ENCODE data around the gene MSMB.

Gene MSMB

DNA sequence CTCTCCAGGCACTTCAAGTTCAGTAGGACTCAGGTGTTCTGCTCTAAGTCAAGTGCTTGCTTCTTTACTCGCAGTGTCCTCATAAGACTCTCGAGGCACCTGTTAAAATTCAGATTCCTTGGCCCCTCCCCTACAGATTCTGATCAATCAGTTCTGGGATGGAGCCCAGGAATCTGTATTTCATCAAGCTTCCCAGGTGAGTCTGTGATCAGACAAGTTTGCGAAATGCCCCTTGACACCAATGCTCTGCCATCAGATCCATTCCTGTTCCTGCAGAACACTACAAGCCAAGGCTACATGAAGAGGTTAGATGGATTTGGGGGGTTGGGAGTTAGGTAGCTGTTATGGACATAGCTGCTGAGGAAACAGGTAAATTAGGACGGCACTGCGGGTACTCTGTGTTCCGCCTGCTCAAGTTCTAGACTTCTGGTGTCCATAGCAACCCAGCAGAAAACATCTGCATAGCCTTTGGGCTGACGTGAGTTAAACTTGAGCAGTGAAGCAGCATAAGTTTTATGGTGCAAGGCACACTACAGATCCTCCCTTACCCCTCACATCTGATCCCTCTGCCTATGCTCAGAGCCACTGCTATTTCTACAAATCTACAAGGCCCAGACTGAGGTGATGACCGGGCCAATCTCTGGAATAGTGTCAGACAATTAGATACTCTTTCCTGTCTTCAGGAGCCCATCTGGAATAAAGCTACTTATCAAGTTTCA is 8.8 kb downstream of the MSMB start:
- TF ChIP-seq POLR2A (IDR thresholded peaks at IDR 0.05; ENCODE audit: low read depth, low read length) (no peak), SPI1 (IDR thresholded peaks at IDR 0.05; ENCODE audit: low read depth, low read length) (no peak), PAX5 (IDR thresholded peaks at IDR 0.05; ENCODE audit: insufficient read depth, low read length, severe bottlenecking) (no peak), TAF1 (IDR thresholded peaks at IDR 0.05; ENCODE audit: low read depth, low read length) (no peak), POU2F2 (IDR thresholded peaks at IDR 0.05; ENCODE audit: low read depth, low read length) (no peak), POLR2AphosphoS5 (IDR thresholded peaks at IDR 0.05; ENCODE audit: low read depth, low read length) (no peak)
- DNase-seq (ENCODE audit: insufficient read length, low spot score): no peak
- FAIRE-seq: no peak

DNA sequence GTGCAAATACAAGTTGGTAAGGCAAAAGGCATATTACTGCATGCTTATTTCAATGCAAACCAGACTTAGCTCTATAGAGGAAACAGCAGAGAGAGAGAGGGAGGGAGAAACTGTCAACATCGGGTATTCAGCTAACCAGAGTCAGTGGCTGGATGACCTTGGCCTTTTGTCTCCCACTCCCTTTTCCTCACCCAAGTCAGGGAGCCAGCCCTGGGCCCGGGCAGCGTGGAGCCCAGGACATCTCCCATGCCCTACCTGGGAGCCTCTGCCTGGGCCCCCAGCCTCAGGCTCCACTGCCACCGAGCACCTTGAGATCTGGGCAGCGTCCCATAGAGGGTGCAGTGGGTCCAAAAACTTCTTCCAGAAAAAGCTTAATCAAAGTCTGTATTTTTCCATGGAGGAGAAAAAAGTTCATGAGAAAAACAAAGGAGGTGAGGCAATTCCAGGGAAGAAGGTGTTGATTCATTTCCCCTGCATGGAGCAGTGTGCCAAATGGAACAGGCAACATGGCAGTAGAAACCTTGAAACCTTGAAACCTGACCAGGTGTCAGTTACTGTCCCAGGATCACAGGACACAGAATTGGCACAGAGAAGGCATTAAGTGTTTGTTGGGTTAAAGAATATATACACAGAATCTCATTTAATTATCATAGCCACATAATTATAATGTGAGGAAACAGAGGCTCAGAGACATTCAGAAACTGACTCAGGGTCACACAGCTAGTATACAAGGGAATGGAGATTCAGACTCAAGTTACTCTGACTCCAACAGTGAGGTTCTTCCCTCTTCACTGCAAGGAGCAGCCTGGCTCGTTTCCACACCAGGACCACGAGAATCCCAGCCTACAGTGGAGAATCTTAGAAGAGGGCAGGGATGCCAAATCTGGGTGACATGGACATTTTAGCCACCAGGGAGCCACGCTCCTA is 9.9 kb downstream of the MSMB start:
- DNase-seq (ENCODE audit: insufficient read length, low spot score) (no peak), FAIRE-seq (no peak)
- no peak for TF ChIP-seq POU2F2 (IDR thresholded peaks at IDR 0.05; ENCODE audit: low read depth, low read length)
- no peak for TF ChIP-seq SPI1 (IDR thresholded peaks at IDR 0.05; ENCODE audit: low read depth, low read length)
- TF ChIP-seq TAF1 (IDR thresholded peaks at IDR 0.05; ENCODE audit: low read depth, low read length): no peak
- TF ChIP-seq PAX5 (IDR thresholded peaks at IDR 0.05; ENCODE audit: insufficient read depth, low read length, severe bottlenecking): no peak
- no peak for TF ChIP-seq POLR2AphosphoS5 (IDR thresholded peaks at IDR 0.05; ENCODE audit: low read depth, low read length)
- no peak for TF ChIP-seq POLR2A (IDR thresholded peaks at IDR 0.05; ENCODE audit: low read depth, low read length)

DNA sequence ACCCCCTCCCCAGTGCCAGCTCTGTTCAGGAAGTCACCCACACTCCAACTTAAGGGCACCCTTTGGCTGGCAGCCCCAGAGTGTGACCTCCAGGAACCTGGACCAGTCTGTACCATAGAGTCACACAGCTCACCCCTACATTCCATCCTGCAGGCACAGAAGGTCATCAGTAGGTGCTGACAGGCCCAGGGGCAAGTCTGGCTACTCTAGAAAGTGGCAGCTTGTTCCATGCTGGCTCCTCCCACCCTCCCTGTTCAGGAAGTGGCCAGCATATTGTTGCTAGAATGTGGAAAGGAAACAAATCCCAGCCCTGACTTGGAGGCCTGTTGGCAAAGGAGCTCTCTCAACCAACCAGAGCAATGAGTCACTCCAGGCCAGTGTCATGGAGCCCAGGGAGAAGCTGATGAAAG is 12.5 kb downstream of the MSMB start:
- no peak for FAIRE-seq
- TF ChIP-seq POLR2A (IDR thresholded peaks at IDR 0.05; ENCODE audit: low read depth, low read length): no peak
- DNase-seq (ENCODE audit: insufficient read length, low spot score): no peak

DNA sequence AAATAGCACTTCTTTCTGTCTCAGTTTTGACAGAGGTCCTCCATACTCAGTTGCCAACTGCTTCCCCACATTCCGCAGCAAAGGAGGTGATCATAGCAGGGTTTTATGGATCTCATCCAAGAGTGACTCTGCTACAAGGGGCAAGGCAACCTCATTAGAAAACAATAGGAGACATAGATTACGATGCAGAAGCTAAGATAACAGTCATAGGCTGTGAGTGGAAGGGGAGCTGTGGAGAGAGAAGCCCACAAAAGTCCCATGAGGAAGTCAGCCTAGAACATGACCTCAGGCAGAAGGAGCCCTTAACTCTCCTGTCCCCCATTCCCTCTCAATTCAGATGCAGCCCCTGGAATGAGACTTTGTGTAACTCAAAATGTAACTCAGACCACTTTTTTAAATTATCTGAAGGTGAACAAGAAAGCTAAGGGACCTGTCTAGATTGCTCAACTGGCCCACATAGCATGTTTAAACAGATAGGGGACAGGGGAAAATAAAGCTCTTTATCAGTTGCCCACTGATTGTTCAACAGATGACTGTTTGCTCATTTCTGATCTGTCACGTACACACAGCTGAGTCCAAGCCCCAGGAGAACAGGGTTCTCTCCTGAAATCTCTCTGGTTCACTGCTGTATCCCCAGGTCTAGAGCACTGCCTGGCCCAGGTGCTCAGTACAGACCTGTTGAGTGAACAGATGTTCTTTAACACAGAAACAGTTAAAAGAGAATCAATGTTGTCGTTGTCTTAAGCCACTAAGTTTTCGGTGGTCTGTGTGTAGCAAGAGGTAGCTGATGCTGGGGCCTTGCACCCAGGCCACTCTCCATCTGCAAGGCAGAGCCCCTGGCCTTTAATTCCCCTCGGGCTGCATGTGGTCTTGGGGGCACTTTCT is 14.2 kb downstream of the MSMB start:
- no peak for FAIRE-seq
- DNase-seq (ENCODE audit: insufficient read length, low spot score): no peak
- TF ChIP-seq POU2F2 (IDR thresholded peaks at IDR 0.05; ENCODE audit: low read depth, low read length) (no peak), POLR2AphosphoS5 (IDR thresholded peaks at IDR 0.05; ENCODE audit: low read depth, low read length) (no peak), PAX5 (IDR thresholded peaks at IDR 0.05; ENCODE audit: insufficient read depth, low read length, severe bottlenecking) (no peak), TAF1 (IDR thresholded peaks at IDR 0.05; ENCODE audit: low read depth, low read length) (no peak), SPI1 (IDR thresholded peaks at IDR 0.05; ENCODE audit: low read depth, low read length) (no peak), POLR2A (IDR thresholded peaks at IDR 0.05; ENCODE audit: low read depth, low read length) (no peak)

DNA sequence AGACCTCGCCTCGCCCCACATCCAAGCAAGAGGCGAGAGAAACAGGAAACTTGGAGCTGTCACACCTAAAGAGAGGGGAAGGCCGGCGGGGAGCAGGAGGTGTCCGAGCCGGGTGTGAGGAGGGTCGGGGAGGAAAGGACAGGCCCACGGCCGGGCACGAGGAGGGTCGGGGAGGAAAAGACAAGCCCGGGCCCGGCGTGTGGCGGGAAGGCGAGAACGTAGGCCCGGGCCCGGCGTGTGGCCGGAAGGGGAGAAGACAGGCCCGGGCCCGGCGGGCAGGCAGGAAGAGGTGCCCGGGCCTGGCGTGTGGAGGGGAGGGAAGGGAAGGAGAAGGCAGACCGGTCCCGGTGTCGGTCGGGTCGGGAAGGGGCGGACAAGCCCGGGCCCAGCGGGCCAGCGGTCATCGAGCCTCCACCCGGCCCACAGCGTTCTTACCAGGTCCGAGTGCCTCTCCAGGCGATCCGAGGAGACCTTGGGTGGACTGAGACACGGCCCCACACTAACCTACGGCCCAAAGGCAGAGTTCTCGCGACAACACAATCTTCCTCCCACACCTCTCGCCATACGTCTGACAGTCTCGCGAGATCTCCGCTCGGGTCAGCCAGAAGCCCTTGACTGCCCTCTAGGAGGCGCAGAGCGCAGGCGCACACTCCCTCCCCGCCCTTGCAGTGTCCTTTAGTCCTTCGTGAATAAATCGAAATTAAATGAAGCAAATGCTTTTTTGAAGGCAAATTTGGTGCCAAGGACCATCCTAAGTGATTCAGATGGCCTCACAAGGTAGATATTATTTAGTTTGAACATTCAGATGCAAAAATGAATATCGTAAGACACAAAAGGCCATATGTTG is 15.8 kb downstream of the MSMB start, which contains the start of gene NCOA4:
Gene NCOA4, minus strand, starts transcription at position 533 of the 847 bp plus-strand sequence. CDS start 13,943 bp downstream, outside the sequence.
- no peak for FAIRE-seq
- peak; percentile 93 for DNase-seq (ENCODE audit: insufficient read length, low spot score)

DNA sequence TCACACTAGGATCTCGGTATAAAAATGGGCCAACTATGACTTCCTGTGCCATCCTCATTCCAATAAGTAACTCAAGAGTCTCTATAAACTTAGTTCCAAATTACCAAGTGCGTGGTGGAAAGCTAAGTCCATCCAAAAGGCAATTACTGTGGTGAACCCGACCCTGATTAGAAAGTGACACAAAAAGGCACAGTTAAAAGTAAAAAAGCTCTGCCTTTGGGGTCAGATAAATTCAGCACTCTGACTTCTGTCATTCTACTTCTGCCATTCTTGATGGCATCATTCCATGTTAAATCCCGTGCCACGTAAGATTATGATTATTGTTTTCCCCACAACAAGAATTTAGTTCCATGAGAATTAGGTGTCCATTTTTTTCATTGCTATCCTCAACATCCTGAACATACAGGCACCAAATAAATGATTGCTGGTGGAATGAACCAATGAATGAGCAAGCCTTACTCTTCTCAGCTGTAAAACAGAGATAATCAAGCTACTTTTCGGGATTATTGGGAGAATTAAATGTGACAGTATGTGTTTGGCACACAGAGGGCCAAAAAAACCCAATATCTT is 16.5 kb downstream of the MSMB start:
- FAIRE-seq (no peak), DNase-seq (ENCODE audit: insufficient read length, low spot score) (no peak)
- TF ChIP-seq SPI1 (IDR thresholded peaks at IDR 0.05; ENCODE audit: low read depth, low read length): no peak
- TF ChIP-seq TAF1 (IDR thresholded peaks at IDR 0.05; ENCODE audit: low read depth, low read length): no peak
- no peak for TF ChIP-seq POLR2AphosphoS5 (IDR thresholded peaks at IDR 0.05; ENCODE audit: low read depth, low read length)
- TF ChIP-seq POLR2A (IDR thresholded peaks at IDR 0.05; ENCODE audit: low read depth, low read length): no peak
- TF ChIP-seq POU2F2 (IDR thresholded peaks at IDR 0.05; ENCODE audit: low read depth, low read length): no peak
- TF ChIP-seq PAX5 (IDR thresholded peaks at IDR 0.05; ENCODE audit: insufficient read depth, low read length, severe bottlenecking): no peak

More for the DNA sequence above, 15.8 kb downstream of the MSMB start, which contains the start of gene NCOA4:
- peak; percentile 41; the same call in 1 of the 2 replicates for TF ChIP-seq POU2F2 (IDR thresholded peaks at IDR 0.05; ENCODE audit: low read depth, low read length)
- TF ChIP-seq POLR2A (IDR thresholded peaks at IDR 0.05; ENCODE audit: low read depth, low read length): peak; percentile 95
- TF ChIP-seq TAF1 (IDR thresholded peaks at IDR 0.05; ENCODE audit: low read depth, low read length): peak; percentile 93
- no peak for TF ChIP-seq PAX5 (IDR thresholded peaks at IDR 0.05; ENCODE audit: insufficient read depth, low read length, severe bottlenecking)
- TF ChIP-seq SPI1 (IDR thresholded peaks at IDR 0.05; ENCODE audit: low read depth, low read length): no peak
- TF ChIP-seq POLR2AphosphoS5 (IDR thresholded peaks at IDR 0.05; ENCODE audit: low read depth, low read length): peak; percentile 97

DNA sequence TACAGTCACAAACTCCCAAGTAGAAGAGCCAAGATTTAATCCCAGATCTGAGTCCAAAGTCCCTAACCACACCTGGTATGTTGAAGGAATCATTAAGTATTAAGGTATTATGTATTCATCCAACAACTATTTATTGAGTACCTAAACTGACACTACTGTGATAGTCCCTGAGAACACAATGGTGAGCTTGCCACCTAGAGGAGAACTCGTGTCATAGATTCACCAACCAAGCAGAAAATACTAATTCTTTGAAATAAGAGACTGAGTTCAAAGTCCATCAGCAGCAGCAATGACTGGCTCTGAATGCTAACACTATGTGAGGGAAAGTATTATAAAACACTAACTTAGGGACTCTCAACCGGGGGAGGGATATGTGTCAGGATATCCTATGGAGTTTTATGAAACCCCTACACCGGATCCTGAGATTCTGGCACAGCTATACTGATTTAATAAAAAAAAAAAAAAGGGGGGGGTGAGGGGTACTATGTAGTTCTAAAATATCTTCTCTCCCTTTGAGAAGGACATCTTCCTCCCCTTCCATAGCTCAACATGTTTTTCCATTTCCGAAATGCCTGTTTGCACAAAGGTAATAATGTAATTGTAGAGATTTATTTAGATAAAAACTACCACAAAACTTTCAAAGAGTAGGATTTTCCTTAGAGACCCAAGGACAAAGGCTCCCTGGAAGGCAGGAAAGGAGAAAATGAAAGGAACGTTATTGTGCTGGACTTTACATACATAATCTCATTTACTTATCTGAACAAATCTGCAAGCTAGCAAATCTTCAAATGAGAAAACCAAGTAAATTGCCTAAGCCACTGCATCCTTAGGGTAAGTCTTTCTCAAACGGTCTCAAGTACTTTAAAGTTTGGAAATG is 17.2 kb downstream of the MSMB start:
- TF ChIP-seq POLR2AphosphoS5 (IDR thresholded peaks at IDR 0.05; ENCODE audit: low read depth, low read length) (no peak), POLR2A (IDR thresholded peaks at IDR 0.05; ENCODE audit: low read depth, low read length) (no peak), PAX5 (IDR thresholded peaks at IDR 0.05; ENCODE audit: insufficient read depth, low read length, severe bottlenecking) (no peak), TAF1 (IDR thresholded peaks at IDR 0.05; ENCODE audit: low read depth, low read length) (no peak), SPI1 (IDR thresholded peaks at IDR 0.05; ENCODE audit: low read depth, low read length) (no peak), POU2F2 (IDR thresholded peaks at IDR 0.05; ENCODE audit: low read depth, low read length) (no peak)
- DNase-seq (ENCODE audit: insufficient read length, low spot score): peak; percentile 32
- no peak for FAIRE-seq

Data from GM12891 (cell line).